Spleen (tissue), 11 donors: ENCODE results near the gene STMN3. TPM values are rescaled to one million over a fixed set of nuclear protein-coding genes. Genes with fewer than 3 reads are reported as not detected.
A peak's percentile ranks its signal among the peaks of the same experiment; 100 is the strongest.

Source experiments
- DNase-seq: peaks from one replicate; pipeline ENCODE4 v3.0.0-alpha.2; 2020
- H3K27ac ChIP-seq, 8 donors: fragments of 200-600 bp; sonication (generic) in 7 of 8; 1 replicate in 4 of 8; 2 replicates in 4 of 8; pipeline versions ENCODE4 v1.5.0 to v1.8.0; 2016 to 2021; ENCODE audit warnings: inconsistent platforms in 4 of 8, mild to moderate bottlenecking in 4 of 8, moderate library complexity in 1 of 8
- H3K27me3 ChIP-seq, 7 donors: fragments of 200-600 bp; sonication (generic) in 6 of 7; replicated peaks in 1 of 7; 1 replicate in 4 of 7; 2 replicates in 3 of 7; pipeline versions ENCODE4 v1.5.0 to v1.8.0; 2016 to 2021; ENCODE audit warnings: inconsistent platforms in 3 of 7, mild to moderate bottlenecking in 1 of 7
- H3K36me3 ChIP-seq, 6 donors: fragments of 200-600 bp; sonication (generic) in 5 of 6; 1 replicate in 4 of 6; 2 replicates in 2 of 6; pipeline versions ENCODE4 v1.5.0 to v1.8.0; 2016 to 2021; ENCODE audit warnings: inconsistent platforms in 2 of 6
- H3K4me1 ChIP-seq, 6 donors: fragments of 200-600 bp; sonication (generic) in 5 of 6; 1 replicate in 3 of 6; 2 replicates in 3 of 6; pipeline versions ENCODE4 v1.5.0 to v1.8.0; 2016 to 2021; ENCODE audit warnings: inconsistent platforms in 3 of 6
- H3K4me3 ChIP-seq, 8 donors: fragments of 200-600 bp; sonication (generic) in 7 of 8; 1 replicate in 4 of 8; 2 replicates in 4 of 8; pipeline versions ENCODE4 v1.5.0 to v1.8.0; 2016 to 2021; ENCODE audit warnings: inconsistent platforms in 4 of 8, mild to moderate bottlenecking in 4 of 8, moderate library complexity in 2 of 8
- H3K9me3 ChIP-seq, 8 donors: fragments of 200-600 bp; sonication (generic) in 7 of 8; 1 replicate in 4 of 8; 2 replicates in 4 of 8; pipeline versions ENCODE4 v1.5.0 to v1.8.0; 2016 to 2021; ENCODE audit warnings: inconsistent platforms in 4 of 8
- POLR2A ChIP-seq, 3 donors: fragments of 450-650 bp; IDR thresholded peaks; one replicate each; pipeline ENCODE4 v1.5.1; 2017; ENCODE audit warnings: antibody characterized with exemption in 3 of 3, mild to moderate bottlenecking in 1 of 3
- POLR2AphosphoS5 ChIP-seq, 3 donors: sonication (generic); formaldehyde crosslinking; IDR thresholded peaks; one replicate each; pipeline ENCODE4 v1.5.1; 2017; ENCODE audit warnings: antibody characterized with exemption in 3 of 3
- WGBS, 5 donors: extraction: QIAGEN DNeasy Blood & Tissue Kit in 3 of 5; methylation state at CpG; one replicate each; pipeline versions ENCODE4 v1.1.5 to v1.1.7; 2013 to 2018; 5-methylcytosine and 5-hydroxymethylcytosine counted together
- intact Hi-C: fragments of 100-400 bp; cut with DNase I; formaldehyde crosslinking; loops from one replicate; pipeline ENCODE4 v1.15.0; 2023; ENCODE audit warnings: low total_unique reads
- polyA plus RNA-seq, 3 donors: library from polyadenylated mRNA; stranded (reverse); fragments of 200-250 nt; gene quantifications; one replicate each; pipeline ENCODE4 v1.2.1, GENCODE V29; 2013
- total RNA-seq, 7 donors: library from RNA; depleted of rRNA in 3 of 7; stranded (reverse); fragments of >200 nt in 3 of 7; fragmentation: NEBNext Ultra II Directional in 4 of 7; extraction: Animal tissue kit (Norgen Biotek cat#: 25700) in 4 of 7; gene quantifications; one replicate each; pipeline versions ENCODE4 v1.1.0 to v1.2.1, GENCODE V29; 2016 to 2021
- TF ChIP-seq, protein P1 (sequence below), 11 experiments: fragments of 200-600 bp in 7 of 11; fragments of 450-650 bp in 4 of 11; sonication (generic) in 4 of 11; IDR thresholded peaks in 8 of 11; conservative IDR thresholded peaks in 3 of 11; 1 replicate in 7 of 11; 2 replicates in 4 of 11; pipeline versions ENCODE4 v1.4.0 to v1.8.0; 2016 to 2021; ENCODE audit warnings: antibody characterized with exemption in 11 of 11, inconsistent platforms in 4 of 11, mild to moderate bottlenecking in 1 of 11
- donor health status: healthy with polysubstance abuse.
- donor health status: DM: no; HTN: no; CAD: no; lungs with moderate emphysema.
- donor health status: DM: no; HTN: no; CAD: no.
- donor health status: Bipolar disorder and iron deficiency.
- donor health status: healthy.
- donor health status: DM: no; HTN: no; CAD: no.
- donor health status: DM: yes; HTN: yes; CAD: no.

Gene STMN3
- total and polyA plus RNA-seq, 10 donors = 16.1 to 57.0 (median 32.3) TPM

- WGBS, 5 donors = 69 to 79% (median 79%) methylated on average over 13 of the region's 13 CpGs
- TF ChIP-seq POLR2A (IDR thresholded peaks at IDR 0.05) (no peak), POLR2AphosphoS5 (IDR thresholded peaks at IDR 0.05) (no peak)
- TF ChIP-seq, protein P1, sequence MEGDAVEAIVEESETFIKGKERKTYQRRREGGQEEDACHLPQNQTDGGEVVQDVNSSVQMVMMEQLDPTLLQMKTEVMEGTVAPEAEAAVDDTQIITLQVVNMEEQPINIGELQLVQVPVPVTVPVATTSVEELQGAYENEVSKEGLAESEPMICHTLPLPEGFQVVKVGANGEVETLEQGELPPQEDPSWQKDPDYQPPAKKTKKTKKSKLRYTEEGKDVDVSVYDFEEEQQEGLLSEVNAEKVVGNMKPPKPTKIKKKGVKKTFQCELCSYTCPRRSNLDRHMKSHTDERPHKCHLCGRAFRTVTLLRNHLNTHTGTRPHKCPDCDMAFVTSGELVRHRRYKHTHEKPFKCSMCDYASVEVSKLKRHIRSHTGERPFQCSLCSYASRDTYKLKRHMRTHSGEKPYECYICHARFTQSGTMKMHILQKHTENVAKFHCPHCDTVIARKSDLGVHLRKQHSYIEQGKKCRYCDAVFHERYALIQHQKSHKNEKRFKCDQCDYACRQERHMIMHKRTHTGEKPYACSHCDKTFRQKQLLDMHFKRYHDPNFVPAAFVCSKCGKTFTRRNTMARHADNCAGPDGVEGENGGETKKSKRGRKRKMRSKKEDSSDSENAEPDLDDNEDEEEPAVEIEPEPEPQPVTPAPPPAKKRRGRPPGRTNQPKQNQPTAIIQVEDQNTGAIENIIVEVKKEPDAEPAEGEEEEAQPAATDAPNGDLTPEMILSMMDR (IDR thresholded peaks at IDR 0.05 in 8 of 11, conservative IDR thresholded peaks at IDR 0.05 in 3 of 11) = no peak
- Histone ChIP-seq H3K36me3 (peaks cover 0 to 44% (median 31%) of the 10 kb centered on the region in 6 donors), H3K27ac (peak overlapping the region in 7 of 8 donors; percentile 81 to 95 (median 88)), H3K4me3 (peak overlapping the region in 6 of 8 donors; percentile 73 to 95 (median 78)), H3K4me1 (peaks cover 9 to 48% (median 30%) of the 10 kb centered on the region in 6 donors), H3K27me3 (peaks cover 0 to 12% (median 0%) of the 10 kb centered on the region in 7 donors), H3K9me3 (no peaks in the 10 kb centered on the region)
- DNase-seq = peak; percentile 77
- intact Hi-C loops = loop anchor here (10.0 kb wide), 1 partner anchor 125 kb away; the partner anchor contains the start of gene PTK6
Measured at GRCh38 chr20:63659370-63659769, 6.1 kb upstream of the STMN3 start.

GRCh38 chr20:63658749-63659187, 5.5 kb upstream of the STMN3 start:
- DNase-seq = peak; percentile 89
- Histone ChIP-seq H3K9me3 (no peaks in the 10 kb centered on the region), H3K36me3 (peaks cover 0 to 38% (median 28%) of the 10 kb centered on the region in 6 donors), H3K4me1 (peaks cover 13 to 54% (median 36%) of the 10 kb centered on the region in 6 donors), H3K4me3 (peak overlapping the region; percentile 73 to 95 (median 78)), H3K27ac (peak overlapping the region; percentile 81 to 95 (median 88)), H3K27me3 (peaks cover 0 to 18% (median 0%) of the 10 kb centered on the region in 7 donors)
- WGBS, 5 donors = 0 to 5% (median 4%) methylated on average over 3 to 25 of the region's 25 CpGs
- intact Hi-C loops = loop anchor here (10.0 kb wide), 1 partner anchor 124 kb away; the partner anchor contains the start of gene PTK6
- TF ChIP-seq POLR2AphosphoS5 (IDR thresholded peaks at IDR 0.05) (no peak), POLR2A (IDR thresholded peaks at IDR 0.05) (no peak)
- TF ChIP-seq, protein P1 (IDR thresholded peaks at IDR 0.05 in 8 of 11, conservative IDR thresholded peaks at IDR 0.05 in 3 of 11) = no peak

- TF ChIP-seq POLR2AphosphoS5 (IDR thresholded peaks at IDR 0.05) (peak; percentile 78 to 89 (median 82)), POLR2A (IDR thresholded peaks at IDR 0.05) (peak in 1 of 3 donors; percentile 16)
- TF ChIP-seq, protein P1 (IDR thresholded peaks at IDR 0.05 in 8 of 11, conservative IDR thresholded peaks at IDR 0.05 in 3 of 11) = peak in 5 of 11 experiments; percentile 13 to 41 (median 27)
- H3K4me1 ChIP-seq = peaks cover 16 to 60% (median 42%) of the 10 kb centered on the region in 6 donors
- peaks cover 0 to 32% (median 25%) of the 10 kb centered on the region in 6 donors for H3K36me3 ChIP-seq
- H3K9me3 ChIP-seq = no peaks in the 10 kb centered on the region
- DNase-seq = peak; percentile 97
- intact Hi-C loops = loop anchor here (10.0 kb wide), 1 partner anchor 123 kb away; the partner anchor contains the start of gene PTK6
- peak within 1 kb of the TSS; percentile 81 to 95 (median 88) for H3K27ac ChIP-seq
- peaks cover 0 to 25% (median 0%) of the 10 kb centered on the region in 7 donors for H3K27me3 ChIP-seq
- peak within 1 kb of the TSS; percentile 73 to 95 (median 78) for H3K4me3 ChIP-seq
- 2 to 6% (median 3%) methylated on average over 42 to 73 of the region's 73 CpGs for WGBS, 5 donors
Measured at GRCh38 chr20:63657937-63658748, 4.9 kb upstream of the STMN3 start, which contains the start of gene RTEL1. Gene RTEL1, plus strand, starts transcription at chr20:63658312. Its CDS starts 1,091 bp downstream, at chr20:63659403.
